NCI-H226 (cell line): Measurements from ENCODE around the gene MS4A7.
"Not testable (repeated sequence)": the region's sequence is repeated elsewhere in the genome, so short reads cannot be mapped to it uniquely, and the experiment has no call there.

Source experiments
- DNase-seq: peaks from one replicate; pipeline ENCODE4 v3.0.0-alpha.2; 2015

MS4A7 gene

GRCh38 chr11:60378354-60378753 is at the start of gene MS4A7:
TSS of gene MS4A7 (plus strand) at chr11:60378532. CDS start at chr11:60383142, 4,610 bp downstream.
- DNase-seq, result no peak

GRCh38 chr11:60332846-60333245 is 45.5 kb upstream of the MS4A7 start:
- DNase-seq, result no peak

- DNase-seq, result no peak
These were observed 44.2 kb upstream of the MS4A7 start for GRCh38 chr11:60334005-60334620.

- no peak for DNase-seq
These were observed 41.5 kb upstream of the MS4A7 start for GRCh38 chr11:60336767-60337391.

GRCh38 chr11:60338053-60338452 is 40.3 kb upstream of the MS4A7 start:
- no peak for DNase-seq

GRCh38 chr11:60339356-60339755 is 39.0 kb upstream of the MS4A7 start:
- DNase-seq, result no peak

- no peak for DNase-seq
These were observed 35.1 kb upstream of the MS4A7 start for GRCh38 chr11:60343094-60343704.

GRCh38 chr11:60344146-60344545 is 34.2 kb upstream of the MS4A7 start:
- no peak for DNase-seq

GRCh38 chr11:60345489-60345888 is 32.8 kb upstream of the MS4A7 start:
- DNase-seq, result no peak

GRCh38 chr11:60347084-60347797 is 31.1 kb upstream of the MS4A7 start:
- DNase-seq, result no peak

GRCh38 chr11:60348116-60348515 is 30.2 kb upstream of the MS4A7 start:
- no peak for DNase-seq

GRCh38 chr11:60349990-60350389 is 28.3 kb upstream of the MS4A7 start:
- no peak for DNase-seq

GRCh38 chr11:60357771-60358170 is 20.6 kb upstream of the MS4A7 start:
- DNase-seq, result no peak

- no peak for DNase-seq
These were observed 17.7 kb upstream of the MS4A7 start for GRCh38 chr11:60360621-60361020.

GRCh38 chr11:60362241-60362640 is 16.1 kb upstream of the MS4A7 start:
- DNase-seq, result no peak

GRCh38 chr11:60363542-60364470 is 14.5 kb upstream of the MS4A7 start:
- DNase-seq, result peak; percentile 33

GRCh38 chr11:60366262-60366904 is 11.9 kb upstream of the MS4A7 start:
- DNase-seq, result not testable (repeated sequence)

GRCh38 chr11:60367009-60367408 is 11.3 kb upstream of the MS4A7 start:
- DNase-seq, result no peak

GRCh38 chr11:60367896-60368295 is 10.4 kb upstream of the MS4A7 start:
- DNase-seq, result no peak

- no peak for DNase-seq
These were observed 8.0 kb upstream of the MS4A7 start for GRCh38 chr11:60370252-60370810.

- DNase-seq, result no peak
These were observed 7.5 kb upstream of the MS4A7 start for GRCh38 chr11:60370811-60371298.

GRCh38 chr11:60371386-60371785 is 6.9 kb upstream of the MS4A7 start:
- DNase-seq, result no peak
